Spleen (tissue), 11 donors: ENCODE results near the gene AKR1C2. TPM values are rescaled to one million over a fixed set of nuclear protein-coding genes. Genes with fewer than 3 reads are reported as not detected.
"Not testable (repeated sequence)": the region's sequence is repeated elsewhere in the genome, so short reads cannot be mapped to it uniquely, and the experiment has no call there.

ENCODE experiments used
- DNase-seq: peaks from one replicate; pipeline ENCODE4 v3.0.0-alpha.2; 2020
- H3K27ac ChIP-seq, 8 donors: fragments of 200-600 bp; sonication (generic) in 7 of 8; 1 replicate in 4 of 8; 2 replicates in 4 of 8; pipeline versions ENCODE4 v1.5.0 to v1.8.0; 2016 to 2021; ENCODE audit warnings: inconsistent platforms in 4 of 8, mild to moderate bottlenecking in 4 of 8, moderate library complexity in 1 of 8
- H3K27me3 ChIP-seq, 7 donors: fragments of 200-600 bp; sonication (generic) in 6 of 7; replicated peaks in 1 of 7; 1 replicate in 4 of 7; 2 replicates in 3 of 7; pipeline versions ENCODE4 v1.5.0 to v1.8.0; 2016 to 2021; ENCODE audit warnings: inconsistent platforms in 3 of 7, mild to moderate bottlenecking in 1 of 7
- H3K36me3 ChIP-seq, 6 donors: fragments of 200-600 bp; sonication (generic) in 5 of 6; 1 replicate in 4 of 6; 2 replicates in 2 of 6; pipeline versions ENCODE4 v1.5.0 to v1.8.0; 2016 to 2021; ENCODE audit warnings: inconsistent platforms in 2 of 6
- H3K4me1 ChIP-seq, 6 donors: fragments of 200-600 bp; sonication (generic) in 5 of 6; 1 replicate in 3 of 6; 2 replicates in 3 of 6; pipeline versions ENCODE4 v1.5.0 to v1.8.0; 2016 to 2021; ENCODE audit warnings: inconsistent platforms in 3 of 6
- H3K4me3 ChIP-seq, 8 donors: fragments of 200-600 bp; sonication (generic) in 7 of 8; 1 replicate in 4 of 8; 2 replicates in 4 of 8; pipeline versions ENCODE4 v1.5.0 to v1.8.0; 2016 to 2021; ENCODE audit warnings: inconsistent platforms in 4 of 8, mild to moderate bottlenecking in 4 of 8, moderate library complexity in 2 of 8
- H3K9me3 ChIP-seq, 8 donors: fragments of 200-600 bp; sonication (generic) in 7 of 8; 1 replicate in 4 of 8; 2 replicates in 4 of 8; pipeline versions ENCODE4 v1.5.0 to v1.8.0; 2016 to 2021; ENCODE audit warnings: inconsistent platforms in 4 of 8
- POLR2A ChIP-seq, 3 donors: fragments of 450-650 bp; IDR thresholded peaks; one replicate each; pipeline ENCODE4 v1.5.1; 2017; ENCODE audit warnings: antibody characterized with exemption in 3 of 3, mild to moderate bottlenecking in 1 of 3
- POLR2AphosphoS5 ChIP-seq, 3 donors: sonication (generic); formaldehyde crosslinking; IDR thresholded peaks; one replicate each; pipeline ENCODE4 v1.5.1; 2017; ENCODE audit warnings: antibody characterized with exemption in 3 of 3
- WGBS, 5 donors: extraction: QIAGEN DNeasy Blood & Tissue Kit in 3 of 5; methylation state at CpG; one replicate each; pipeline versions ENCODE4 v1.1.5 to v1.1.7; 2013 to 2018; 5-methylcytosine and 5-hydroxymethylcytosine counted together
- intact Hi-C: fragments of 100-400 bp; cut with DNase I; formaldehyde crosslinking; loops from one replicate; pipeline ENCODE4 v1.15.0; 2023; ENCODE audit warnings: low total_unique reads
- polyA plus RNA-seq, 3 donors: library from polyadenylated mRNA; stranded (reverse); fragments of 200-250 nt; gene quantifications; one replicate each; pipeline ENCODE4 v1.2.1, GENCODE V29; 2013
- total RNA-seq, 7 donors: library from RNA; depleted of rRNA in 3 of 7; stranded (reverse); fragments of >200 nt in 3 of 7; fragmentation: NEBNext Ultra II Directional in 4 of 7; extraction: Animal tissue kit (Norgen Biotek cat#: 25700) in 4 of 7; gene quantifications; one replicate each; pipeline versions ENCODE4 v1.1.0 to v1.2.1, GENCODE V29; 2016 to 2021
- TF ChIP-seq, protein P1 (sequence below), 11 experiments: fragments of 200-600 bp in 7 of 11; fragments of 450-650 bp in 4 of 11; sonication (generic) in 4 of 11; IDR thresholded peaks in 8 of 11; conservative IDR thresholded peaks in 3 of 11; 1 replicate in 7 of 11; 2 replicates in 4 of 11; pipeline versions ENCODE4 v1.4.0 to v1.8.0; 2016 to 2021; ENCODE audit warnings: antibody characterized with exemption in 11 of 11, inconsistent platforms in 4 of 11, mild to moderate bottlenecking in 1 of 11
- donor health status: healthy with polysubstance abuse.
- donor health status: DM: no; HTN: no; CAD: no; lungs with moderate emphysema.
- donor health status: DM: no; HTN: no; CAD: no.
- donor health status: Bipolar disorder and iron deficiency.
- donor health status: healthy.
- donor health status: DM: no; HTN: no; CAD: no.
- donor health status: DM: yes; HTN: yes; CAD: no.

The AKR1C2 gene
- total and polyA plus RNA-seq, 10 donors: 0.60 to 3.6 (median 2.1) TPM; not detected in 1

DNA sequence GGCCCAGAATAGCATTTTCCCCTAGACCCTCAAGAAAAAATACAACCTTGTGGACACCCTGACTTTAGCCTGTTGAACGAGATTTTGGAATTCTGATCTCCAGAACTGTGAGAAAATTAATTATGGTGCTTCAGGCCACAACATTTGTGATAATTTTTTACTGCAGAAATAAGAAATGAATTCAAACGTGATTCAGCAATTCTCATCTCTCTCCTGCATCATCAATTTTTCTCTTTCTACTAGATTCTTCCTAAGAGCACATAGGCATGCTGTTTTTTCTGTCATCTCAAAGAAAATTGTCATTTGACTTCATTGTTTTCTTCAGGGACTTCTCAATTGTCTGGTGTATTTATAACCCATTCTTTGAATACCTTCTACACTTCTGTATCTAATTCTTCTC is 8.9 kb upstream of the AKR1C2 start:
- no peaks in the 10 kb centered on the region for H3K36me3 ChIP-seq
- no peak overlapping the region for H3K27ac ChIP-seq
- no peaks in the 10 kb centered on the region for H3K4me1 ChIP-seq
- H3K9me3 ChIP-seq: no peaks in the 10 kb centered on the region
- TF ChIP-seq POLR2A (IDR thresholded peaks at IDR 0.05) (no peak), POLR2AphosphoS5 (IDR thresholded peaks at IDR 0.05) (no peak)
- TF ChIP-seq, protein P1, sequence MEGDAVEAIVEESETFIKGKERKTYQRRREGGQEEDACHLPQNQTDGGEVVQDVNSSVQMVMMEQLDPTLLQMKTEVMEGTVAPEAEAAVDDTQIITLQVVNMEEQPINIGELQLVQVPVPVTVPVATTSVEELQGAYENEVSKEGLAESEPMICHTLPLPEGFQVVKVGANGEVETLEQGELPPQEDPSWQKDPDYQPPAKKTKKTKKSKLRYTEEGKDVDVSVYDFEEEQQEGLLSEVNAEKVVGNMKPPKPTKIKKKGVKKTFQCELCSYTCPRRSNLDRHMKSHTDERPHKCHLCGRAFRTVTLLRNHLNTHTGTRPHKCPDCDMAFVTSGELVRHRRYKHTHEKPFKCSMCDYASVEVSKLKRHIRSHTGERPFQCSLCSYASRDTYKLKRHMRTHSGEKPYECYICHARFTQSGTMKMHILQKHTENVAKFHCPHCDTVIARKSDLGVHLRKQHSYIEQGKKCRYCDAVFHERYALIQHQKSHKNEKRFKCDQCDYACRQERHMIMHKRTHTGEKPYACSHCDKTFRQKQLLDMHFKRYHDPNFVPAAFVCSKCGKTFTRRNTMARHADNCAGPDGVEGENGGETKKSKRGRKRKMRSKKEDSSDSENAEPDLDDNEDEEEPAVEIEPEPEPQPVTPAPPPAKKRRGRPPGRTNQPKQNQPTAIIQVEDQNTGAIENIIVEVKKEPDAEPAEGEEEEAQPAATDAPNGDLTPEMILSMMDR (IDR thresholded peaks at IDR 0.05 in 8 of 11, conservative IDR thresholded peaks at IDR 0.05 in 3 of 11): no peak
- 44 to 74% (median 71%) methylated on average over 2 of the region's 2 CpGs for WGBS, 5 donors
- H3K27me3 ChIP-seq: no peaks in the 10 kb centered on the region
- no peak for DNase-seq
- intact Hi-C loops: no loop called here
- no peak overlapping the region for H3K4me3 ChIP-seq

DNA sequence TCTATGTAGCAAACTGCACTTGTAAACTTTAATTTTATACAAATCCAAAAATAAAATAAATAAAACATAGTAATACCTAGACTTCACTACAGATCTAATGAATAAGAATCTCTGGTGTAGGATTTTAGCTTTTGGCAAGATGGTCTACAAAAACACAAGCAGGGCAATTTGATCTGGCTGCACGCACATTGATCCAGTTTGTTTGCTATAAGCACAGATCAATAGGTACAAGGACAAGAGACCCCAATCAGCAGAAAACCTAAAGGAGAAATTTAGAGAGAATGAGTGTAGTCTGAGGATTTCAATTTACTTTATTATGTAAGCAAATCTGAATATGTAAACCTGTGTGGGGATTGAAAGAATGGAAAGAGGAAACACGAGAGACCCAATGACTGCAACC is 7.7 kb upstream of the AKR1C2 start:
- H3K4me1 ChIP-seq, H3K27ac ChIP-seq, H3K9me3 ChIP-seq, H3K36me3 ChIP-seq, H3K4me3 ChIP-seq, DNase-seq, intact Hi-C loops, H3K27me3 ChIP-seq: not testable (repeated sequence)
- 85 to 95% (median 88%) methylated on average over 2 of the region's 2 CpGs for WGBS, 5 donors

DNA sequence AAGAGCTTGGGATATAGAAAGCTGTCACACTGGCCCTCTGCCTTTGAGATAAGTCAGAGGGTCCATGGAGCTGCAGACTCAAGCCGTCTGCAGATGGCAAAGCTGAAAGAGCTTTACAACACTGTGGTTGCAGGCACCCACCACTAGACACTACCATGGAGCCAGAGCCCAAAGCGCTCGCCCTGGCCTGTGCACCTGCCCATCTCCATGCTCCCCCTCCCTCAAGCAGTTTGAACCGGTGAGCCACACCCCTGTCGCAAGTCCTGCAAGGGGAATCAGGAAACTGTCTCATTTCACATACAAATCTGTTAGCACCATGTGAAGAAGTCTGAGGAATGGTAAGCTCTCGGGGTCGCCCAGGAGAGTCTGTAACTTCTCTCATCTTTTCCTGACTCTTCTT is 6.4 kb upstream of the AKR1C2 start:
- H3K4me1 ChIP-seq, H3K36me3 ChIP-seq, H3K4me3 ChIP-seq, DNase-seq, H3K27me3 ChIP-seq, H3K27ac ChIP-seq, intact Hi-C loops: not testable (repeated sequence)
- 68 to 90% (median 77%) methylated on average over 4 to 6 of the region's 7 CpGs for WGBS, 5 donors
- H3K9me3 ChIP-seq: peaks cover 0 to 14% (median 8%) of the 10 kb centered on the region in 8 donors

DNA sequence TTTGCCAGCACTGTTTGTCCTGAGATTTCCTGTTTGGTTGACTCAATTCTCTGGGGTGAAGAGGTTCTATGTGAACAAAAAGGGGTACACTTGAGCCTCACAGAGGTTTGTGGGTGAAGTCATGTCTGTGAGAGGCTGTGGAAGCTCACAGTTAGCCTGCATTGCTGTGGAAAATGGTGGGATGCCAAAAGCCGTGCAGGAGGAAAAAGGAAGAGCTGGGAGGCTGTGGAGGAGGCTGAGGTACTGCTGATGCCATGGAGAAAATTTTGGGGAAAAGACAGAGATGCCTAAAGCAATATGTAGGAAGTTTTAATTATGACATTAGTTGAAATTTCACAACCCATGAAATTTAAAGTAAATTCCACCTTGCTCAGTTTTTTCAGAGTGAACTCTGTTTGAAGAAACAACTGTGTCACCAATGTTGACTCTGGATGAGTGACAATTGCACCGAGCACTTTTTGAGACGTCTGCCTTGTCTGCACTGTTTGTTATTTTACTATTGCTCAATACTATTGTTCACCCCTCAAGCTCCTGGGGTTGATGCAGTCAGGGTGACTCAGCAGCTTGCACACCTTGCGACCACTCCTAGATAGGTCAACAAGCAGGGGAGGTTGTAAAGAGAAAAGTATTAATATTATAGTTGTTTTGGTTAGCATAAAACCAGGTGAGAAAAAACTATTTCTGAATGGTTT is 5.3 kb upstream of the AKR1C2 start:
- not testable (repeated sequence) for H3K36me3 ChIP-seq, H3K4me3 ChIP-seq, H3K27ac ChIP-seq, H3K27me3 ChIP-seq, DNase-seq, H3K4me1 ChIP-seq
- intact Hi-C loops: loop anchor here (5.0 kb wide), 1 partner anchor 42 kb away; no protein-coding TSS in a partner anchor
- peaks cover 0 to 14% (median 8%) of the 10 kb centered on the region in 8 donors for H3K9me3 ChIP-seq
- WGBS, 5 donors: 73 to 92% (median 78%) methylated on average over 4 of the region's 4 CpGs

DNA sequence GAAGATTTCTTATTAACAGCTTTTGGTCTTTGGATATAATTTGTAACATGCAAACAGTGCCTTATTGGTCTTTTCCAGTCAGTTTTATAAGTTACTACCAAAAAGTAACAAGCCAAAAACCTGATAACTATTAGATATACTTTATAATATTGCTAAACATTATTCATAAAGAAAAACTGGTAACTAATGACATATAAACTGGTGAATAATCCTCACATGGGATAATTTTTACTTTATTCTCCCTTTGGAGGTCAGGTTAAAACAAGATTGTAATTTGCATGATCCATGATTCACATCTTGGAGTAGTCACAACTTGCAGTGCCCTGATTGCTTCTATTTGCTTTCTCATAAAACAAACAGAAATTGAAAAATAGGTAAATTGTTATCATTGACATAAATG is 844 bp upstream of the AKR1C2 start:
- H3K4me1 ChIP-seq, H3K27me3 ChIP-seq, intact Hi-C loops, H3K36me3 ChIP-seq, H3K27ac ChIP-seq, DNase-seq, H3K4me3 ChIP-seq: not testable (repeated sequence)
- peaks cover 0 to 14% (median 8%) of the 10 kb centered on the region in 8 donors for H3K9me3 ChIP-seq

DNA sequence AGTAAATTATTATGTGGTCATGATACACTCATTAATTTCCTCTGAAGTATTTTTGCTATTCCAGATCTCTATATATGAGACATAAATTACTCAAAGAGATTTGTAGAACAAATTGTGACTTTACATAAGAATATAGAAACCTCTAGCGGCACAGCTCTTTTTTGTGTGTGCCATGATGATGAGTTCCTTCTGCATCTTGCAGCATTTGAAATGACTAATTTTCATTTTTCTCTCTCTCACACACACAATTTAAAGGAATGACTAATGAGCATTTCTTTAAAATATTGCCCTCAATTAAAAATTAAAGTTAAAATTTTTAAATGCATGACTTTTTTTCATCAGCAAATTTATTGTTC is 351 bp upstream of the AKR1C2 start:
- WGBS, 5 donors: 0% methylated on average over 1 of the region's 1 CpG

More for the DNA sequence above, 351 bp upstream of the AKR1C2 start:
- H3K36me3 ChIP-seq, H3K4me1 ChIP-seq, H3K27me3 ChIP-seq, H3K27ac ChIP-seq, H3K4me3 ChIP-seq, intact Hi-C loops, DNase-seq: not testable (repeated sequence)
- peaks cover 0 to 14% (median 8%) of the 10 kb centered on the region in 8 donors for H3K9me3 ChIP-seq
